Panc1 (cell line): Measurements from ENCODE around the gene WT1. TPM values are rescaled to one million over a fixed set of nuclear protein-coding genes. Genes with fewer than 3 reads are reported as not detected.

Experiments
- total RNA-seq: library from RNA; stranded (reverse); gene quantifications from one replicate; pipeline ENCODE4 v1.2.1, GENCODE V29; 2021; ENCODE audit not compliant: unreplicated experiment

WT1 gene
- total RNA-seq, 1 experiment from 2014 or later = 15.9 TPM

Other genes with a start within 250 kb of the WT1 start
- 270 TPM for gene EIF3M, start 148.3 kb upstream of the WT1 start, total RNA-seq